SK-MEL-5 (cell line): ENCODE results near the gene MAP3K7CL. TPM values are rescaled to one million over a fixed set of nuclear protein-coding genes. Genes with fewer than 3 reads are reported as not detected.

Experiments
- DNase-seq: peaks from one replicate; pipeline ENCODE4 v3.0.0-alpha.2; 2016; ENCODE audit warnings: low read depth, low spot score
- in situ Hi-C: cut with HindIII; loops from 2 replicates; pipeline ENCODE4 v1.10.0; 2016; ENCODE audit warnings: low sequenced_read_pairs, high pct_unique_total_duplicates, low pct_unique_long_range_greater_than_20kb
- small RNA-seq, 2 experiments: library from RNA; depleted of rRNA; stranded (forward); fragments of <200 nt; gene quantifications; one replicate each; pipeline ENCODE3, GENCODE V24; 2014
- total RNA-seq: library from RNA; depleted of rRNA; stranded (reverse); fragments of >200 nt; shearing (Covaris generic); gene quantifications from 2 replicates; pipeline ENCODE4 v1.2.3, GENCODE V29; 2014; rRNA removed

The MAP3K7CL gene
- total RNA-seq, 1 experiment from 2014 or later, result not detected

DNA sequence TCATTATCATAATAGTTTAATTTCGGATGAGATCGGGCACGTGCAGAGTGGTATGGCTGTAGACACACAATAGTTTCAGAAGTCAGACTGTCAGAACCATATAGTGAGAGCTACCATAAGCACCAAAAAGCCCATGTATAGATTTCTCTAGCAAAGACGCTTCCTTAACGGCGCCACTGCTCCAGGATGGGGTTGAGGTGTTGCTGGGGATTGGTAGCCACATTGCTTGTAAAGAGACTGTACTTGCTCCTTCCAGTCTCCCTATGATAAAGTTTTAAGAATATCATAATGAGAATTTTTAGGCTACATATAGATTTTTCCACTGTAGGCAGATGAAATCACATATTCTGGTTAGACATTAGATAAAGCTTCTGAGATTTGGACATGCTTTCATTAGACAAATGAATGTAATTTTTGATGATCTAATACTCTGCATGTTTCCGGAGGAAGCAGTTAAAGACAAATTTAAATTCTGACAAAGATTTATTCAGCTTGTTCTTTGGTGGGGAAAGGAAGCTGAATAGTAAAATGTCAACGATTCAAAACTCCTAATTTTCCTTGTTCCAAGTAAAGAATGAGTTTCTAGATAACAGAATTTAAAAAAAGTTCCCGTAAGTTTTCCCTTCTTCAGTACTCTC, 77.7 kb downstream of the MAP3K7CL start:
- in situ Hi-C loops, result no loop called here
- DNase-seq, result no peak

DNA sequence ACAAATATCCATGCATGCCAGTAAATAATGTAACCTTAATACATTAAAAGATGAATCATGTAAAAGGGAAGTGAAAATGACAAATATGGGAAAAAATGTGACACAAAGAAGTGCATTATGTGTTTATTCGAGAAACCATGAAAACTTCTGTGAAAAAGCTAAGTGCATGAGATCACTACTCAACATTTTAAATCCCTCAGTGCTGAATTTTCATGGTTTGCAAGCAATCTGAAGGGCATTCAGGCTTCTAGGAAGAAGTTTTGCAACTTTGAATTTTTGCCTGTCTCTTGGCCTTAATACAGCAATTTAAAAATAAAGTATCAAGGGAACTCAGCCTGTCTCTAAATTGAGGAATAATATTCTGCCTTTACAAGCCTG, 78.2 kb downstream of the MAP3K7CL start:
- peak; percentile 44 for DNase-seq
- in situ Hi-C loops, result no loop called here

DNA sequence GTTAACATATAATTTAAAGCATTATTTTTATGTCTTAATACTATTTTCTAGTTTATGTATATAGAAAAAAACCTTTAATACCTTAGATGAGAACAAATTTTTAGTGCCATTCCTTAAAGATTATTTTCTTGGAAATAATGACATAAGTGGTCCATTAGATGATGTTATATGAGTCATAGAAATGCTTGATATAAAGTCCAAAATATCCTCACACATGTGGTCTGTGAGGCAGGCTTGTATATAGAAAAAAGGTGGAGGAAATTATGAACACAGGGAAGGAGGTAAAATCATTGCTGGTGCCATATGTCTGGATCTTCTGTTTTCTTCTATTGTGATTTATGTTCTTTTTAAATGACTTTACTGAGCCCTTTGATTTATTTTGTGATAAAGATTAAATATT, 79.3 kb downstream of the MAP3K7CL start:
- DNase-seq, result no peak

GRCh38 chr21:29211205-29211604, 80.8 kb downstream of the MAP3K7CL start:
- DNase-seq, result no peak
- in situ Hi-C loops, result no loop called here

More for the DNA sequence above, 79.3 kb downstream of the MAP3K7CL start:
- in situ Hi-C loops, result no loop called here

DNA sequence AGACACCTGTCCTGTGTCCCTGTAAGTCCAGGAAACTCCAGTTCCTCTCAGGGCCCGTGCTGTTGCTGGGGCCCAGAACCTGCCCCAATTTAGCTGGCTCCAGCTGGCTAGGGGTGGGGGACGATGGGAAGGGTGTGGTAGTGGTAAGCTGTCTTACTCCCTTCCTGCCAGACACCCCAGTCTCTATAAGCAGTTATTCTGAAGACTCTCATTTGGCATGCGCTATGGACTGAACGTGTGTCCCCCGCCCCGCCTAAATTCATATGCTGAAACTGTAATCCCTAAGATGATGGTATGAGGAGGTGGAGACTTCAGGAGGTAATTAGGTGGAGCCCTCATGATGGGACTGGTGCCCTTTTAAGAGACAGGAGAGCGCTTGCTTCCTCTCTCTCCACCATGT, 82.0 kb downstream of the MAP3K7CL start:
- no peak for DNase-seq
- in situ Hi-C loops, result no loop called here

DNA sequence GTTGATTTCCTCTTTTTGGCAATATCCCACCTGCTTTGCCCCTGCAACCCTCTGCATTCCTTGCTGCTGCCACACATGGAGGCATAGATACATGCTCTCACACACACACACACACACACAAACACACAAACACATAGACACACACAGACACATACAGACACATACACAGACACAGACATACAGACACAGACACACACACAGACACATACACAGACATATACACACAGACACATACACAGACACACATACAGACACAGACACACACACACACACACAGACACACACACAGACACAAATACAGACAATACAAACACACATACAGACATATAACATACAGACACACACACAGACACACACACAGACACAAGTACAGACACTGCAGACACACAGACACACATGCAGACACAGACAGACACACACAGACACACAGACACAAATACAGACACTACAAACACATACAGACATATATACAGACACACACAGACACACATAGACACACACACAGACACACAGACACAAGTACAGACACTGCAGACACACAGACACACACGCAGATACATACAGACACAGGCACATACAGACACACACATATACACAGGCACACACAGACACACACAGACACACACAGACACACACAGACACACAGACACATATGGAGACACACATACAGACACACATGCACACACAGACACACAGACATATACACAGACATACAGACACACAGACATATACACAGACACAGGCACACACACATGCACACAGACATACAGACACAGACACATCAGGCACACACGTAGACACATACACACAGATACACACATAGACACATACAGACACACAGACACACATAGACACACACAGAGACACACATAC, 83.3 kb downstream of the MAP3K7CL start:
- in situ Hi-C loops, result no loop called here
- DNase-seq, result no peak

- in situ Hi-C loops, result no loop called here
Observed at GRCh38 chr21:29215709-29216108, 85.3 kb downstream of the MAP3K7CL start.

DNA sequence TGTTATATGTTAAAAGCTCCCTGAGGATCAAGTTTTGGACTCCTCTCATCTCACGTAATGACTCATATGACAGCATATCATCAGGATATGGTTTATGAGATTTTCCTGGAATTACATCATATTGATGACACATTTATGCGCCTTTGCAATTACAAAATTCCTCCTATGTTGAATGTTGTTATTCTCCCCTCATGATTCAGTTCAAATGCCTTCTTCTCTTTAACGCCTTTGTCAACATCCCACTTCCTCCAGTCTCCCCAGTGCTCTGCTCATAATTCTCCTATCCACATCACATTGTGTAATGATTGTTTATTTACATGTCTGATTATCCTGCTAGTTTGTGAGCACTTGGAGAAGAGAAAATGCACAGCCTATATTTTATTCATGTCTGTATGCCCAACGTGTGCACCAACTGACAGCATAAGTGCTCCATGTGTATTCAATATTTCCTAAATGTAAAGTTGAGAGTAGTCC, 87.4 kb downstream of the MAP3K7CL start:
- DNase-seq, result peak; percentile 64
- in situ Hi-C loops, result no loop called here

More at GRCh38 chr21:29215709-29216108, 85.3 kb downstream of the MAP3K7CL start:
- no peak for DNase-seq

DNA sequence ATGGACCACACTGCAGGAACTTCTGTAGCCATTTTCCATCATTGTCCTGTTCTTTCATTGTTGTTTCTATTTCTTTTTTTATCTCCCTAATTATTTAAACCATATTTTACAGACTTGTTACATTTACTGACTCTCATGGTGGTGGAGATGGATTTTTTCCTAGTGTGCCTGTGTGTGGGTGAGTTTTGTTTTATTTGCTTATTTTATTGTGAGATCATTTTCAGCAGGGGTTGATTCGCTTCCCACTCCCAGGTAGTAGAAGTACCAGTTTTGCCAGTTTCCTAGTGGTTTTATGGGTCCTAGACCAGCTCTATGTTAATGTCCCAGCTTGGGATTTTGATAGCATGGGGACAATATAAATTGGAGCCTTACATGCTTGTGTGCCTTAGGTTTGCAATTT, 88.3 kb downstream of the MAP3K7CL start:
- in situ Hi-C loops, result no loop called here
- DNase-seq, result no peak

- in situ Hi-C loops, result no loop called here
- DNase-seq, result no peak
Observed at GRCh38 chr21:29219165-29219770, 88.8 kb downstream of the MAP3K7CL start.

- in situ Hi-C loops, result no loop called here
- DNase-seq, result no peak
Observed at GRCh38 chr21:29221253-29221744, 90.9 kb downstream of the MAP3K7CL start.

GRCh38 chr21:29224006-29224405, 93.6 kb downstream of the MAP3K7CL start:
- in situ Hi-C loops, result no loop called here
- no peak for DNase-seq

Small RNA genes lying within 50 kb of the gene (small RNA-seq; reads per million reads assigned to genes)
- gene RF00012 (0 to 0.12 reads per million in 2 experiments), gene RF00019 (0 reads per million in 2 experiments)

Other genes starting within 250 kb of the MAP3K7CL start
- gene LTN1, start 137.8 kb upstream of the MAP3K7CL start, total RNA-seq, result 19.5 and 22.5 TPM in 2 replicates
- gene RWDD2B, start 111.3 kb upstream of the MAP3K7CL start, total RNA-seq, result 20.8 and 25.2 TPM in 2 replicates
- 41.8 and 45.2 TPM in 2 replicates for gene USP16, start 106.0 kb upstream of the MAP3K7CL start, total RNA-seq
- 224 and 234 TPM in 2 replicates for gene CCT8, start 57.0 kb upstream of the MAP3K7CL start, total RNA-seq
- 26.7 and 28.6 TPM in 2 replicates for gene BACH1, start 168.3 kb downstream of the MAP3K7CL start, total RNA-seq